Effector CD8-positive, alpha-beta T cell (primary cell): Measurements from ENCODE around the gene BIRC6.

ENCODE experiments used
- DNase-seq: peaks from one replicate; lab custom pipeline; 2025; lab: John Stamatoyannopoulos, UW

Gene BIRC6

DNA sequence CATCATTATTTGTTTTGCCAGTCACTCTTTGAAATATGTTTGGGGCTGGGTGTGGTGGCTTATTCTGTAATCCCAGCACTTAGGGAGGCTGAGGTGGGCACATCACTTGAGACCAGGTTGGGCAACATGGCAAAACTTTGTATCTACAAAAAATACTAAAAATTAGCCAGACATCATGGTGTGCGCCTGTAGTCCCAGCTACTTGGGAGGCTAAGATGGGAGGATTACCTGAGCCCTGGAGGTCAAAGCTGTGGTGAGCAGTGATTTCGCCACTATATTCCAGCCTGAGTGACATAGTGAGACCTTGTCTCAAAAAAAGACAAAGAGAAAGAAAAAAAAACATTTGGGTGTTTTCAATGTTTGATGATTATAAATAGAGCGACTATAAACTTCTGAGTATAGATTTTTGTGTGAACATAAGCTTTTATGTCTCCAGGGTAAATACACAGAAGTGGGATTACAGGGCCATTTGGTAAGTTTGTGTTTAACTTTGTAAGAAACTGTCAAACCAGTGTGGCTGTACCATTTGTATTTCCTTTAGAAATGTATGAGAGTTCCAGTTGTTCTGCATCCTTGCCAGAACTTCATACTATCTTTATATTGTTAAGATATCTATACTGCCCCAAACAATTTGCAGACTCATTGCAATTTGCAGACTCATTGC, 15.8 kb downstream of the BIRC6 start:
- no peak for DNase-seq

DNA sequence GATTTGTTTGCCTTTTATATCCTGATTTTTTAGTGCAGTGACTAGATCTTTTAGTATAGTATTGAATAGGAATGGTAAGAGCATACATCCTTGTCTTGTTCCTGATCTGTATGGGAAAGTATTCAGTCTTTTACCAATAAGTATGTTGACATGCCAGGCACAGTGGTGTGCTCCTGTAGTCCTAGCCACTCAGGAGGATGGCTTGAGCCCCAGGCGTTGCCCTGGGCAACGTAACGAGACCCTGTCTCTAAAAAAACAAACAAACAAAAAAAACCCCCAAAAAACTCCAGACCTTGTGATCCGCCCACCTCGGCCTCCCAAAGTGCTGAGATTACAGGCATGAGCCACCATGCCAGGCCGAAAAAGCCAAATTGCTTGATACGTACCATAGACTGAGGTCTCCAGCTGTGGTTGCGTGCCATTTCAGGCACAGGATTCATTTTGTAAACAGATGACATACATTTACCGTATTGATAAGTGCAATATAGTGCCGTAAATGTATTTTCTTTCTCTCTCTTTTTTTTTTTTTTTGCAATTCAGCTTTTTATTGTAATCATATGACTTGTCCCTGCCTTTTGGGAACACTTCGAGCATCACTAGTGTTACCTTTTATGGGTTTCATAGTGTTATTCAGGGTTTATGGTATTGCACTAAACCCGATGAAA, 18.5 kb downstream of the BIRC6 start:
- no peak for DNase-seq

- no peak for DNase-seq
Measured at GRCh38 chr2:32376756-32377155, 19.9 kb downstream of the BIRC6 start.

DNA sequence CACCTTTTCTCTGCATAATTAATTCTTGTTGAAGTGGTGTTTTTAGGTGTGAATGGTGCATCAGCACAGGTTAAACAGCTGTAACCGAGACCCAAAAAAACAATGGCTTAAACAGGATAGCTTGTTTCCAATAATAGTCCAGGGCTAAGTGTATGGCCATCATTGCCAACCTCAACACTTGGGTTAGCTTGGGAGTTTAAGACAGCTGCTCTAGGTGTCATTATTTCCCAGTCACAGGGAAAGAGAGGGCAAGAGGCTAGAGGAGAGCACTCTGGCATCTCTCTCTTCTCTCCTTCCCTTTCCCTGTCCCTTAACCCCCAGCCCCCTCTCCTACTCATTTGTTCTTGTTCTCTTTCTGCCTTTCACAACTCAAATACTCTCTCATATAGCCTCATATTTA, 21.1 kb downstream of the BIRC6 start:
- DNase-seq = no peak

GRCh38 chr2:32379352-32379751, 22.5 kb downstream of the BIRC6 start:
- DNase-seq = no peak

DNA sequence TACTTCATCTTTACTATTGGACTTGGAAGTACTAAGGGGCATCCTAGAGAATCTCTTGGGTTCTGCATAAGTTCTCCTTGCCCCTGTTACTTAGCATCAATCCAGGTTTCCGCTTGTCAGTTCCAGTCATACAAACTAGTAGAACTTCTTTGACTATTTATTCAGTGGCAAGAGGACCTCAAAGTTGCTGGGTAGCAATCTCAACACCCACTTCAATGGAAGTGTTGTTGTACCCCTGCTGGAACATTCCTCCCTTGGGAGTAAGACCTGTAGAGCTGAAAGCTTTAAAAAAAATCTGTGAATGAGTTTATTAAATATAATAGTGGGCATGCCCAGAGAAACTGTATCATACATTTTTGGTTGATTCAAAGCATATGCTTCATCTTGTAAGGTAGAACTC, 27.0 kb downstream of the BIRC6 start:
- no peak for DNase-seq

- no peak for DNase-seq
Measured at GRCh38 chr2:32384529-32384928, 27.7 kb downstream of the BIRC6 start.

GRCh38 chr2:32386739-32387138, 29.9 kb downstream of the BIRC6 start:
- no peak for DNase-seq

GRCh38 chr2:32399221-32399620, 42.4 kb downstream of the BIRC6 start:
- no peak for DNase-seq

DNA sequence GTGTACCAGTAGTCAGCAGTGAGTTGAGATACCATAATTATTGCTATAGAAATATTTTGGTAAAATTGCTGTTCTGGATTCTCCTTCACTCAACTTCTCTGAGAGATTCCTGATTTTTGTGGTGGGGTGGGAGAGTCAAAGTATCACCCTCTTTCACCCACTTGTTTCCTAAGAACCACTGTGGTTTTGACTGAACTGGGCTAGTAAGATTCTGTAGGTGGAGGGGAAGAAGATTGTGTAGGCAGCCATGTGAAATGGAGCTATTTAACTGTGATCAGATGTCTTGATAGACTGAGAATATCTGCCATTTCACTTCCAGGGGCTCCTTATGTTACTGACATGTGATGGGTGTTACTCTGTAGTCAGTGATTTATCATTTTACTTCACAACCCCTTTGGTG, 45.3 kb downstream of the BIRC6 start:
- DNase-seq = no peak

GRCh38 chr2:32403782-32404181, 47.0 kb downstream of the BIRC6 start:
- DNase-seq = no peak

GRCh38 chr2:32404691-32405090, 47.9 kb downstream of the BIRC6 start:
- no peak for DNase-seq

DNA sequence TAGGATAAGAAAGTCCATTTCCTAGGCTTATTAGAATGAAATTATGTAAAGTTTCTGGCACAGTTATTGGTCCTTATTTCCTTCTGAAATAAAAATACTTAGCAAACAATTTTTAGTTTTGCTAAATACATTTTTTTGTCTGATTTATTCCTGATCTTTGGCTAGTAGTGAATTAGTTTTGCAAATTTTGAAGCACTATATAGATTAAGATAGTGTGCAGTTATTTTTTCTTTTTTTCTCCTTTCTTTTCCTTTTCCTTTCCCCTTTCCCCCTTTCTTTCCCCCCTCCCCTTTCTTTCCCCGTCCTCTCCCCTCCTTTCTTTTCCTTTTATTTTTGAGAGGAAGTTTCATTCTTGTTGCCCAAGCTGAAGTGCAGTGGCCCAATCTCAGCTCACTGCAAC, 59.7 kb downstream of the BIRC6 start:
- DNase-seq = no peak

GRCh38 chr2:32417659-32418058, 60.8 kb downstream of the BIRC6 start:
- no peak for DNase-seq

- DNase-seq = no peak
Measured at GRCh38 chr2:32418778-32419177, 62.0 kb downstream of the BIRC6 start.

DNA sequence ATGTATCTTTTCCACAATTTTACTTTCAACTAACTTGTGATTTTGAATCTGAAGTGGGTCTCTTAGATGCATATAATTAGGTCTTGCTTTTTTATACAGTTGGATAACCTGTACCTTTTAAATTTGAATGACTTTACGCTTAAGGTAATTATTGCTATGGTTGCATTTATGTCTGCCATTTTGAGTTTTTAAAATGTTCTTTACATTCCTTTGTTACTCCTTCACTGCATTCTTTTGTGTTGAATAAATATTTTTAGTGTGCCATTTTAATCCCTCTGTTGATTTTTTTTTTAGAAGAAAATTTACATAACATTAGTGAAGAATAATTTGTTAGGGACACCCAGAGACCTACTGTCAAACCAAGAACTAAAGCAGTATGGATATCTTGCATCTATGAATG, 65.3 kb downstream of the BIRC6 start:
- no peak for DNase-seq

GRCh38 chr2:32423536-32423935, 66.7 kb downstream of the BIRC6 start:
- no peak for DNase-seq

- DNase-seq = no peak
Measured at GRCh38 chr2:32424739-32425138, 67.9 kb downstream of the BIRC6 start.

GRCh38 chr2:32425719-32426141, 68.9 kb downstream of the BIRC6 start:
- no peak for DNase-seq

GRCh38 chr2:32427672-32428610, 71.1 kb downstream of the BIRC6 start:
- DNase-seq = no peak

DNA sequence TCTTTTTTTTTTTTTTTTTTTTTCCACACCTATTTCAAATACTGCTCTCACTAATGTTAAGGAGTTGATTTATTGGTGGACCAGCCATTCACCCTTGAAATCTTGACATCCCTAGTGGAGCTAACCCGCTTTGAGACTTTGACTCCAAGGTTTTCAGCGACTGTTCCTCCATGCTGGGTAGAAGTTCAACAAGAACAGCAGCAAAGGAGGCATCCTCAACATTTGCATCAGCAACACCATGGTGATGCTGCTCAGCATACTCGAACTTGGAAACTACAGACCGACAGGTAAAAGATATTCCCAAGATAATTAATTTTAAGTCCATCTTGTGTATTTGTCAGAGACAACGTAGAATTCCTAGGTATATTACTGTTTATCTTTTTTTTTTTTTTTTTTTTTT, 74.0 kb downstream of the BIRC6 start:
- no peak for DNase-seq

GRCh38 chr2:32436150-32436549, 79.3 kb downstream of the BIRC6 start:
- no peak for DNase-seq

DNA sequence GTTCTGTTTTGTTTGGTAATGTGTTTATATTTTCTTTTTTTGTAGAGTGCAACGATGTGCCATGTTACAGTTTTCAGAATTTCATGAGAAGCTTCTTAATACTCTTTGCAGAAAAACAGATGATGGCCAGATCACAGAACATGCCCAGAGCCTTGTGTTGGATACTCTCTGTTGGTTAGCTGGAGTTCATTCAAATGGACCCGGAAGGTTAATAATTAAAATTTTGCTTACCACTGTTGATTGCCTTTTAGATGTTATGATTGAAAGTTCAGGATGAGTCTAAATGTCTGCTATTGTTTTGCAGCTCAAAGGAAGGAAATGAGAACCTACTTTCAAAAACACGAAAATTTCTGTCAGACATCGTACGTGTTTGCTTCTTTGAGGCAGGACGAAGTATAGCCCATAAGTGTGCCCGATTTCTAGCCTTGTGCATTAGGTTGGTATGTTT, 85.2 kb downstream of the BIRC6 start:
- no peak for DNase-seq
